ENCODE results near the gene TGIF2. TPM values are rescaled to one million over a fixed set of nuclear protein-coding genes. Genes with fewer than 3 reads are reported as not detected.

Gene TGIF2
- total and polyA plus RNA-seq, 9 of the 15 experiments (the other 6 are each of a cell fraction or from before 2014, with no cell fraction given): 6.8 to 27.8 (median 15.7) TPM

DNA sequence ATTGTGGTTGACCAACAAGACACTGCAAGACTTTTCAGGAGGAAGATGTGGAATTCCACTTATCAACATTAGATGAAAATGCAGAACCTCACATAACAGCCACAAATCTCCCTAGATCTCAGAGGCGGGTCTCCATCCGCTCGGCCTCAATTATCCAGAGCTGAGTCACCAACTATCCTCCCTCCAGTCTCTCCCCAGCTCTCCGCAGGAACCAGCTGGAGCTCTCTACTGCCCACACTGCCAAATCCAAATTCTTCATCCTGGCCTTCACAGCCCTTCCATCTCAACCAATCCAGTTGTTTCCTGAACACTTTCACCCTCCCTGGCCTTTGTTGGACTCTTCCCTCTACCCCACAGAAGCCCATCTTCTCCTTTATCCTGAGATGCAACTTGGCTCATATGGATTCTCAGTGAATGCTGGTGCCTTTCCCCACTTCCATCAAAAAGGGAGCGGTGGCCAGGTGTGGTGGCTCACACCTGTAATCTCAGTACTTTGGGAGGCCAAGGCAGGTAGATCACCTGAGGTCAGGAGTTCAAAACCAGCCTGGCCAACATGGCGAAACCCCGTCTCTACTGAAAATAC lies 3.5 kb upstream of the TGIF2 start:
- peak overlapping the region in 1 of 2 experiments; percentile 31; a peak in 1 of 4 replicates for H3K9ac ChIP-seq (ENCODE audit: insufficient read depth in 1 of 2, low read depth in 2 of 2, low read length in 2 of 2)
- no peaks in the 10 kb centered on the region for H3K36me3 ChIP-seq (ENCODE audit: control insufficient read depth, insufficient read depth, low read length)
- no peaks in the 10 kb centered on the region for H3K9me1 ChIP-seq (ENCODE audit: control insufficient read depth, insufficient read depth, low read length)
- H3K79me2 ChIP-seq (ENCODE audit: control insufficient read depth, insufficient read depth, low read length): peaks cover 11% of the 10 kb centered on the region
- H4K20me1 ChIP-seq (replicated peaks; ENCODE audit: control insufficient read depth, insufficient read depth, low read length): no peaks in the 10 kb centered on the region
- H3K27ac ChIP-seq (ENCODE audit: extremely low read depth, low read depth, low read length): no peak overlapping the region
- peak; percentile 73 for FAIRE-seq
- WGBS (ENCODE audit: insufficient coverage, low coverage, missing lambda C conversion rate): 35% methylated on average over 7 of the region's 7 CpGs
- peak in 2 of 4 experiments; percentile 56 to 62 for DNase-seq (ENCODE audit: extremely low read depth in 1 of 4, low spot score in 3 of 4)
- H3K27me3 ChIP-seq (ENCODE audit: control insufficient read depth in 2 of 2, insufficient read depth in 2 of 2, low read length in 2 of 2): no peaks in the 10 kb centered on the region
- no peak overlapping the region for H3K4me3 ChIP-seq
- no TSS peak for BruUV-seq (replicated peaks)
- H3K4me1 ChIP-seq (replicated peaks in 1 of 2; ENCODE audit: control insufficient read depth in 2 of 2, insufficient read depth in 2 of 2, low read length in 2 of 2): peaks cover 32 to 41% of the 10 kb centered on the region in 2 experiments
- H3K9me3 ChIP-seq (replicated peaks; ENCODE audit: control insufficient read depth, insufficient read depth, low read depth, low read length): no peaks in the 10 kb centered on the region
- CTCF ChIA-PET (ENCODE audit: low intra/inter-chr PET ratio): interaction anchor here (0.7 kb wide), 1 partner anchor 343 kb away, joined by 3 read pairs; no protein-coding TSS in a partner anchor
- H2AFZ ChIP-seq (ENCODE audit: low read depth, low read length): no peak overlapping the region
- POLR2A ChIA-PET: interaction anchor here (0.6 to 0.9 kb wide), 4 partner anchors 19 to 314 kb away, joined by 3 read pairs; no protein-coding TSS in a partner anchor
- peak overlapping the region; percentile 42; the same call in 1 of the 2 replicates for H3K4me2 ChIP-seq (ENCODE audit: insufficient read depth, low read length)
- intact Hi-C loops (cut with micrococcal nuclease) (loop anchor here (5.0 kb wide), 1 partner anchor 382 kb away; the partner anchor contains the start of gene SAMHD1), in situ Hi-C loops (cut with MboI) (no loop called here)
- no peak for ATAC-seq
- no peak for TF ChIP-seq GTF3C2 (IDR thresholded peaks at IDR 0.05; ENCODE audit: borderline replicate concordance, extremely low read depth, insufficient read length)
- TF ChIP-seq, protein P1, sequence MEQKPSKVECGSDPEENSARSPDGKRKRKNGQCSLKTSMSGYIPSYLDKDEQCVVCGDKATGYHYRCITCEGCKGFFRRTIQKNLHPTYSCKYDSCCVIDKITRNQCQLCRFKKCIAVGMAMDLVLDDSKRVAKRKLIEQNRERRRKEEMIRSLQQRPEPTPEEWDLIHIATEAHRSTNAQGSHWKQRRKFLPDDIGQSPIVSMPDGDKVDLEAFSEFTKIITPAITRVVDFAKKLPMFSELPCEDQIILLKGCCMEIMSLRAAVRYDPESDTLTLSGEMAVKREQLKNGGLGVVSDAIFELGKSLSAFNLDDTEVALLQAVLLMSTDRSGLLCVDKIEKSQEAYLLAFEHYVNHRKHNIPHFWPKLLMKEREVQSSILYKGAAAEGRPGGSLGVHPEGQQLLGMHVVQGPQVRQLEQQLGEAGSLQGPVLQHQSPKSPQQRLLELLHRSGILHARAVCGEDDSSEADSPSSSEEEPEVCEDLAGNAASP (IDR thresholded peaks at IDR 0.05): no peak
- peak; percentile 61 for TF ChIP-seq DPF2 (IDR thresholded peaks at IDR 0.05)
- no peak for TF ChIP-seq NUFIP1 (IDR thresholded peaks at IDR 0.05; ENCODE audit: partially characterized antibody)
- TF ChIP-seq, protein P2, sequence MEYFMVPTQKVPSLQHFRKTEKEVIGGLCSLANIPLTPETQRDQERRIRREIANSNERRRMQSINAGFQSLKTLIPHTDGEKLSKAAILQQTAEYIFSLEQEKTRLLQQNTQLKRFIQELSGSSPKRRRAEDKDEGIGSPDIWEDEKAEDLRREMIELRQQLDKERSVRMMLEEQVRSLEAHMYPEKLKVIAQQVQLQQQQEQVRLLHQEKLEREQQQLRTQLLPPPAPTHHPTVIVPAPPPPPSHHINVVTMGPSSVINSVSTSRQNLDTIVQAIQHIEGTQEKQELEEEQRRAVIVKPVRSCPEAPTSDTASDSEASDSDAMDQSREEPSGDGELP (CRISPR knock-in tag; IDR thresholded peaks at IDR 0.05; ENCODE audit: borderline replicate concordance): peak; percentile 88
- TF ChIP-seq ATF7 (IDR thresholded peaks at IDR 0.05): 0 out of 2 replicates have a peak, but pooled peaks have one; percentile 17
- TF ChIP-seq, protein P3, sequence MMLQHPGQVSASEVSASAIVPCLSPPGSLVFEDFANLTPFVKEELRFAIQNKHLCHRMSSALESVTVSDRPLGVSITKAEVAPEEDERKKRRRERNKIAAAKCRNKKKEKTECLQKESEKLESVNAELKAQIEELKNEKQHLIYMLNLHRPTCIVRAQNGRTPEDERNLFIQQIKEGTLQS (IDR thresholded peaks at IDR 0.05): peak; percentile 68
- TF ChIP-seq, protein P3 (CRISPR knock-in tag; conservative IDR thresholded peaks at IDR 0.05): no peak
- TF ChIP-seq NR2C2 (CRISPR knock-in tag; IDR thresholded peaks at IDR 0.05): no peak
- no peak for TF ChIP-seq NR2C2 (tag; IDR thresholded peaks at IDR 0.05)
- no peak for TF ChIP-seq FUS (optimal IDR thresholded peaks at IDR 0.05; ENCODE audit: low read depth, low read length)
- TF ChIP-seq, protein P4, sequence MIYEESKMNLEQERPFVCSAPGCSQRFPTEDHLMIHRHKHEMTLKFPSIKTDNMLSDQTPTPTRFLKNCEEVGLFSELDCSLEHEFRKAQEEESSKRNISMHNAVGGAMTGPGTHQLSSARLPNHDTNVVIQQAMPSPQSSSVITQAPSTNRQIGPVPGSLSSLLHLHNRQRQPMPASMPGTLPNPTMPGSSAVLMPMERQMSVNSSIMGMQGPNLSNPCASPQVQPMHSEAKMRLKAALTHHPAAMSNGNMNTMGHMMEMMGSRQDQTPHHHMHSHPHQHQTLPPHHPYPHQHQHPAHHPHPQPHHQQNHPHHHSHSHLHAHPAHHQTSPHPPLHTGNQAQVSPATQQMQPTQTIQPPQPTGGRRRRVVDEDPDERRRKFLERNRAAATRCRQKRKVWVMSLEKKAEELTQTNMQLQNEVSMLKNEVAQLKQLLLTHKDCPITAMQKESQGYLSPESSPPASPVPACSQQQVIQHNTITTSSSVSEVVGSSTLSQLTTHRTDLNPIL (CRISPR knock-in tag; IDR thresholded peaks at IDR 0.05): no peak
- peak; percentile 26 for TF ChIP-seq DACH1 (IDR thresholded peaks at IDR 0.05; ENCODE audit: partially characterized antibody)
- no peak for TF ChIP-seq CREBBP (IDR thresholded peaks at IDR 0.05; ENCODE audit: low read depth, low read length)

All from K562 (cell line).